NCI-H510A treated with DMSO at 0.1 percent for 48 hours (cell line): ENCODE results near the gene ADTRP.

Experiments used
- DNase-seq: peaks from one replicate; lab custom pipeline; 2025; lab: John Stamatoyannopoulos, UW

ADTRP gene

GRCh38 chr6:11755725-11756124, 22.9 kb downstream of the ADTRP start:
- DNase-seq = no peak

- no peak for DNase-seq
Observed at GRCh38 chr6:11754625-11755271, 23.9 kb downstream of the ADTRP start.

- no peak for DNase-seq
Observed at GRCh38 chr6:11753798-11754197, 24.8 kb downstream of the ADTRP start.

GRCh38 chr6:11752360-11752759, 26.2 kb downstream of the ADTRP start:
- DNase-seq = no peak

- DNase-seq = no peak
Observed at GRCh38 chr6:11750682-11751081, 27.9 kb downstream of the ADTRP start.

GRCh38 chr6:11748591-11749210, 29.9 kb downstream of the ADTRP start:
- DNase-seq = no peak

- DNase-seq = no peak
Observed at GRCh38 chr6:11747021-11747420, 31.6 kb downstream of the ADTRP start.

- DNase-seq = no peak
Observed at GRCh38 chr6:11744753-11745152, 33.9 kb downstream of the ADTRP start.

- DNase-seq = no peak
Observed at GRCh38 chr6:11744101-11744500, 34.5 kb downstream of the ADTRP start.

- DNase-seq = no peak
Observed at GRCh38 chr6:11740875-11741274, 37.7 kb downstream of the ADTRP start.

- no peak for DNase-seq
Observed at GRCh38 chr6:11738661-11739375, 39.8 kb downstream of the ADTRP start.

- DNase-seq = no peak
Observed at GRCh38 chr6:11738234-11738633, 40.4 kb downstream of the ADTRP start.

GRCh38 chr6:11736601-11737000, 42.0 kb downstream of the ADTRP start:
- no peak for DNase-seq

- no peak for DNase-seq
Observed at GRCh38 chr6:11734861-11735613, 43.6 kb downstream of the ADTRP start.

GRCh38 chr6:11732036-11732631, 46.5 kb downstream of the ADTRP start:
- DNase-seq = no peak

GRCh38 chr6:11731423-11731822, 47.2 kb downstream of the ADTRP start:
- no peak for DNase-seq

GRCh38 chr6:11730641-11731040, 48.0 kb downstream of the ADTRP start:
- no peak for DNase-seq

GRCh38 chr6:11729076-11729475, 49.5 kb downstream of the ADTRP start:
- no peak for DNase-seq

GRCh38 chr6:11727998-11728961, 50.3 kb downstream of the ADTRP start:
- DNase-seq = no peak

- DNase-seq = no peak
Observed at GRCh38 chr6:11727346-11727997, 51.1 kb downstream of the ADTRP start.

- no peak for DNase-seq
Observed at GRCh38 chr6:11724286-11724685, 54.3 kb downstream of the ADTRP start.
